ENCODE measurements around the gene PTCSC3. TPM values are rescaled to one million over a fixed set of nuclear protein-coding genes. Genes with fewer than 3 reads are reported as not detected.
A peak's percentile ranks its signal among the peaks of the same experiment; 100 is the strongest.

Gene PTCSC3
- not detected in 2 replicates for total RNA-seq (2014; rRNA removed; shearing (Covaris generic))
- not detected in 2 replicates for polyA plus RNA-seq (2015; cell fraction: cytosol; rRNA removed)
- polyA plus RNA-seq (2015; cell fraction: nucleus; rRNA removed) = not detected in 2 replicates

DNA sequence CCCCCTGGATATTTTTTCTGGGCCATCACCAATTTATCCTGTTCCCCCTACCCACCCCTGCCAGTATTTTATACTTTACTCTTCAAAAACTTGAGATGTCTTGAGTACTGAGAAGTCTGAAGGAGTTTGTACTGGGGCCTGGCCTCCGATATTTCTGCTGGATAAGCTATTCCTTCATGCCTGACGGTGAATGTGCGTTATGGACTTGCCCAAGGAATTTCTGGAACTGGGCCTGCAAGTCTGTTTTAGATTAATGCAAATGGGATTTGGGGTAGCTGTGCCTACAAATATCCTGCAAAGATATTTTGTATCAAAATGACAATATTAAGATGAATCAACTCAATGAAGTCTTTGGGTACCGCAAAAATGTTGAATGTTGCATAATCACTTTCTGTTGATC is at the start of gene PTCSC3:
Gene PTCSC3 (minus strand): TSS at position 199 of the 400 bp plus-strand sequence.
- no peak for DNase-seq (ENCODE audit: low read depth)

DNA sequence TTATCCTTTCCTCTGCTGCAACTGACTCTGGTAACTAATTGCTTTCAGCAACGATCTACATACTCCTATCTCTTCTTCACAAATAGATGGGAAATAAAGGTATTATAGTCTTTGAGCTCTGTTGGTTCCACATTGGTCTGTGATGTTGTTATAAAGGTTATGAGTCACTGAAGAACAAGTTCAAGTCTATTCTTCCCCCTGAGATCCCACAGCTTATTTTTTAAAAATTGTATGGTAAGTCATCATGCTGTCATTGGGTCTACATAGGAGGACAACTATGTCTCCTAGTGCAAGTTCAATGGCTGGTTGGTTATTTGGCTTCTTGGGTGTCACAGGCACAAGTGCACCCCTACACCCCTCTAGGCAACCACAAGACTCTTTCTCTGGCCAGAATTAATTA is 49.6 kb upstream of the PTCSC3 start:
- DNase-seq (ENCODE audit: low read depth) = peak; percentile 27

DNA sequence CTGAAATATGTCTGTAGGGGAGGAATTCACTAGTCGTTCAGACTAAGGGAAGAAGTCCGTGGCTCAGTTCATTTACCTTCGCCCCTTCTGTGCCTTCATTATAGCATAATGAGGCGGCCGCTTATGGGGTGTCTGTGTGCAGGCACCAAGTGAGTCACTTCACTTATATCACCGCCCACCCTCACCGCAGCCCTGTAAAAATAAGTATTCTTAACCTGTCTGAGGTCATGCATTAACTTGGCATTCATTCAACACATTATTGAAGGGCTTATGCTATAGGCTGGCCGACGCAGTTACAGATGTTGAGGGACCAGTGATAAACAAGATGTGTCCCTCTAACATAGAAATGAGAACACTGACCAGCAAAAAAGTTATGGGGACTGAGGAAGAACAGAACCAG is 47.7 kb upstream of the PTCSC3 start:
- DNase-seq (ENCODE audit: low read depth) = no peak

DNA sequence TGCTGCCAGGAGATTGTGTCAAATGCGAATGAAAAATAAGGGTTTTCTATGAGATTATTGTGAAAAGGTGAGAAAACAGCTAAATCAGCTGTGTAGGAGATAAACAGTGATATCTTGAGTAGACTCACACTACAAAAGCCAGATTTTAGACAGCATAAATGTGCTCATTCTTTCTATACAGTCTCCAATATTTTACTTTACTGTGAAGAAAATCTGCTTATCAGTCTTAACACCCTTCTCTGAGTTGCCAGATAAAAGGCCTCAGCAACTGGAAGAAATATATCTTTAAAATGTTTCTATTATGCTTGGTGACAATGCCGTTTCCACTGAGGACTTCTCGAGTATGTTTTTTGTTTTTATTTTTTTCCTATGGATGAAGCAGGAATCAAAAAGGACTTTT is 47.0 kb upstream of the PTCSC3 start:
- DNase-seq (ENCODE audit: low read depth) = no peak

DNA sequence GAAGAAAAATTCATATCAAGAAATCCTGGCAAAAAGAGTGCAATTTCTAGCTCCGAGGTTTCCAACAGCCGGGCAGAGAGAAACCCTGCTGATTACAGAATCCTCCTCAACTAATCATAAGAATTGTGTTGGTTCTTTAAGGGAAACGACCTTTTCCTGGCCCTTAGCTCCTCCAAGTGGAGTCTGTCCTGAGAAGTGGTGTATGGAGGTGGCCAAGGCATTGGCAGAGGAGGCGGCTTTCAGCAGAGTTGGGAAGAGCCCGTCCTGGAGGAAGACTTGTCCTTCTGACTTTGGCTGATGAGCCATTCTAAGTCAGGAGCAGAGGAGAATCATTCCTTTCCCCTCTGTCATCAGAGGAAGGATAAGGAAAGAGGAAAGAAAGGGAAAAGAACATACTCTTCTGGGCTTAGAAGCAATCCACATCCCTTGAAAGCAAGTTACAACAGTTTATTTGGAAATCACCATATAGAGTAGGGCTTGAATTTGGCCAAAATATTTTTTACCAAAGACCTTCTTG is 46.5 kb upstream of the PTCSC3 start:
- DNase-seq (ENCODE audit: low read depth) = no peak

DNA sequence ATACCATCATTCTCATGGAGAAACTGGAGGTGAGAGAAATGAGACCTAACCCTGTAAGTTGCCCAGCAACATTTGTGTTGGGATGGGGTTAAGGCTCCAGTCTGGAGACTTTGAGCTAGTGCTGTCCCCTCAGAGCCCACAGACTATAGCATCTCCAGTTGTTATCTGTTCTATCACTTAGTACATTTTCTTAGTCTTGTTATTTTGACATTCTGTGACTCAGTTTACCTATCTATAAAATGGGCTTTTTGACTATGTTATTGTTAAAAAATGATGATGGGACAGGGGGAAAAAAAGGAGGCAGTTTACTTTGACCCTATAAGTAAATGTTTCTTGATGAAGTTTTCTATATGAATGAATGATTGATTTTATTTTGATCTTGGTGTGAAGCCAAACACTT is 45.8 kb upstream of the PTCSC3 start:
- no peak for DNase-seq (ENCODE audit: low read depth)

DNA sequence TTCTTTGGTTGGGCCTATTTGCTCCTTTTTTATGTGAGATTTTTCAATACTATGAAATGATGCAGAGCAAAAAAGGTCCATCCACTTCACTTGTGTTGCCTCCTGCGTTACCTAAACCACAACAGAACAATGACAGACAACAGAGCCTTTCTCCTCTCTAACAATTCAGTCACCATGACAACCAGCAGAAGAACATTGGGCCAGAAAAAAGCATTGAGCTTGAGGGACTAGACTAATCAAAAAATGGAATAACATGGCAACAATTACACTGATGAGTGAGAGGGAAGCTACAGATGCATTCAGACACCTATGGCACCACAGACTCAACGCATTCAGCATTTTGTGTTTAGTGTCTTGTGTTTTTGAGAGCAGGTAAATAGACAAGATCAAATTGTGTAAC is 44.6 kb upstream of the PTCSC3 start:
- DNase-seq (ENCODE audit: low read depth) = no peak

DNA sequence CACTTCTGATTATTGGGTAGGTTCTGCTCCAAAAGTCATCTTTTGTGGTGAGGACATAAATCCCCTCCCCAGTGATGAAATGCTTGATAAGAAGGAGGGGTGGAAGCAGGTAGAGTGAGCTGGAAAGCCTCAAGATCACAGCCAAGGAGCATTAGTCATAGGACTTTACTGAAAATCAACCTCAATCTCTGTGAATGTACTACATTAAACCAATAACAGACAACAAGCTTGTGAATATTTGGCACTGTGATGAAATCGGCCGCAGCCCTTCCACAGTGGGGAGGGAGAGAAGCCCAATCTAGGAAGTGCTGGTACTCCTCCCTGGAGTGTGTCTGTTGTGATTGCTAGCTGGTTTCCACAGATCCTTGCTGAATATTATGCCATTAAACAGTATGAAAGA is 41.2 kb upstream of the PTCSC3 start:
- peak; percentile 34 for DNase-seq (ENCODE audit: low read depth)

DNA sequence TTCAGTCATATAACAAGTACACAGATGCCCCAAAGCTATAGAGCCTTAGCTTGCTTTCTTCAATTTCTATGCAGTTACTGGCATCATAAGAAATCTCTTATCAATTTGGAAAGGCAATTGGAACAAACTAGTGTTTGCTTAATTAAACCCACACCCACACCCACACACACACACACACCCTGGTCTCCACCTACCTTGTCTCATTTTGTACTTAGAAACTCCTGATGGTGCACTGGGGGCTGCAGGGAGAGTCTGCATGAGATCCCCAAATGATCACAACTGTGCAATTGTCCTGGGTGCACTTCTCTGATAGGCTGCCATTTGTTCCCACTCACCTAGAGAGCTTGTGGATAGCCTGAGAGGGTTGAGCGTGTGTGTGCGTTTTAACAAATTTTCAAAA is 40.5 kb upstream of the PTCSC3 start:
- DNase-seq (ENCODE audit: low read depth) = no peak

DNA sequence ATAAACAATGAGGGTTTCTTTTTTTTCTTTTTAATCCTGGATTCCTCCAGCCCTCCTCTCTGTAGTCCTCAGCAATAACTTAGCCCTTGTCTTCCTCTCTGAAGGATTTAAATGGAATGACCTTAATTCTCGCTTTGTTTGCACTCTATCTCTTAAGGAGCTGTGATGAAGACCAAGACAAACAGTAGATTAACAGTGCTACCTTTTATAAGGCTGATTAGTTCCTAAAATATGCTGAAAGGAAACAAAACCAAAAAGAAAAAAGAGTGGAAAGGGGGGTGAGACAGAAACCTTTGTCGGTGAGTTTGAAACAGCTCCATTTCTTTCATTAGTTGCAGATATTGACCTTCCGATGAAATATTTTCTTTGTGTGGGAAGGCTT is 38.7 kb upstream of the PTCSC3 start:
- no peak for DNase-seq (ENCODE audit: low read depth)

DNA sequence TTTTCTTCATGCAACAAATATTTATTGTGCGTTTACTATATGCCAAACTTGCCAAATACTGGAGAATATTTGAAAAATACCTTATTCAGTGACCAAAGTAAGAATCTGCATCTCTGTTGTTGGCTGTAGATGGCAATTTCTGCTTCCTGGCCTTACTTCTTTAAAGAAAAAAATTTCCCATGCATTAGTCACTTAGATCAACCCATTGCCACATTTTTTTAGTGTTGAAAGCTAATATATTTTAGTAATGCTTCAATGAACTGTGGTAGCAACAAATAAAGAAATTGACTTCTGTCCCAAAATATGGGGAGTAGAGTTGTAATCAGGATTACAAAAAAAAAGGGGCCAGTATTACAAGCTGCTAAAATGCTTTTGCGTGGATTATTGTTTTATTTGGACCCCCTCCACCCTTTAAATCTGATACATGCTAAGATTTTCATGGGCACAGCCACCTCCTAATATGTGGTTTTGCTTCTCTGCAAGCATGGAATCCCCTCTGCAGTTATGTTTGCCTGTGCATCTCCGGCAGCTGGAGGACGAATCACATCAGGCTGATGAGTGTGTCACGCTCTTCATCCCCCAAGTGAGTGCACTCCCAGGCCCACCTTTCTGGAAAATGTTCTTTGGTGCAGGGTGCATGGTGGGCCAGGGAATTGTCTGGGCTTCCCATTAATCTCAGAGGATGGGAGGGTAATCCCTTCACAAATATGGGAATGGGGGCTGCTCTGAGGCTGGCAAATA is 38.1 kb upstream of the PTCSC3 start:
- DNase-seq (ENCODE audit: low read depth) = no peak

DNA sequence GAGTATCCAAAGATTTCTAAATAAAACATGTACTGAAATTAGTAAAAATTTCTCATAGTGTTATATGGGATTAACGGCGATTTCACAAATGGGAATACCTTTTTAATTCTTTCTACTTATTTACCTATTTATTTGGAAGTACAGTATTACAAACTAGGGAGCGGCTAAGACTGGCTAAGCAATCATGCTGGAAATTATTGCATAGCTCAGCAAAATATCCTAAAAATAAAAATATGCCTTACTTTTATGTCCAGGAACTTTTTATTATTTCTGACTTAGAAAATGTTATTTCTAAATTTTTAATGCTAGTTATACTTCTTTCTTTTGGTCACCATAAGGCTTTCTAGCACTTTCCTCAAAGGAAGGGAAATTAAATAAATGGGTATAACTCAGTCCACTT is 36.5 kb upstream of the PTCSC3 start:
- no peak for DNase-seq (ENCODE audit: low read depth)

DNA sequence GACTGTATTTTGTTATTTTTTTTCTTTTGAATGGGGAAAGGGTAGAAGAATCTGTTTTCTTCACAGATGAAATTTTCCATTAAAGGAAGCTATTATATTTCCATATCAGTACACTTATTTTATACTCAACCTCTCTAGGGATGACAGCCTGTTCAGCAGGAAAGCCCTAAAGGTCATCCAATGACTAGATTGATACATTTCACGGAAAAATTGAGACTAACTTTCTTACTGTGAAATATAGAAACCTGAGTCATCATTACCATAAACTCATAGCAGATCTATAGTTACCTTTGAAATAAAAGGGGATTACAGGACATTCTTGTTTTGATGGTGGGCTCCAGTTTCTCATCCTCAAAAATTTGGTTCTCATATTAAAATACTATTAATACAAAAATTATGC is 36.1 kb upstream of the PTCSC3 start:
- no peak for DNase-seq (ENCODE audit: low read depth)

DNA sequence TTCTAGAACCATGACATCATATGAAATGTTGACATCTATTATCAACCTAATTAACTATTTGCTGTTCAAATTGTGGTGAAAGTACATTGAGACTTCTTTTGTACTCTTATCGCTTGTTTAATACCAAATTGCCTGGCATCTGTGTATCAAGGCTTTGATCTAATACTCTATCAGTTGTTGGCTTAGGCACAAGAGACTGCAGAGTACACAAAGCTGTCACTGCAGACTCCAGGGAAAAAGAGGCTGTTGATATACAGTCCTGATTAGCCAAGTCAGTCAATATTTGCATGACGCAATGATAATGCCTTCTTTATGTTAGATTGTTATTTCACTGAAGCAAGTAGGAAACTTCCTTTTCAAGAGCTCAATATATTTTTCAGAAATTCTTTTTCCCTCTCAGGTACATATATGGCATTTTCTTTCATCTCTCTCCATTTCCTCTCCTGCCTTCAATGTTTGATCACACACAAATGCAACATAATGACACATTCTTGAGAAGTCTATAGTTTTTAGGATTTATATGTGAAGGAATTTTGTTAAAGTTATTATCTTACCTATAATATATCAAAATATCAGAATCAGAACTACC is 32.3 kb upstream of the PTCSC3 start:
- DNase-seq (ENCODE audit: low read depth) = no peak

DNA sequence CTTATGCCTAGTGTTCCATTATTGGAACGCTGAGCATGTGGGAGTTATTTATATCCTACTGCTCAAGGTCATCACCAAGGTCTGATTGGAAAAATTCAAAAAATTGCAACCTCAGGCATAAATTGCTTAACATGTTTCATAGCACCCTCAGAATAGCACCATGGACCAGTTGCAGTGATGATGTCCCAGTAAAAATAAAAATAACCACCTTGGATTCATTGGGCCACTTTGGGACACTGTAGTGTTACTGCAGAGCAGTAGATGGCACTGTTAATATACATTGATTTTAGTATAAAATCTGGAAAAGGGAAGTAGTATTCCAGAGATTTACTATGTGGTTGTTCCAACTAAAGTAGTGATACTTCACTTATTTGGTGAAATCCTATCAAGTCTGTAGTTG is 31.0 kb upstream of the PTCSC3 start:
- DNase-seq (ENCODE audit: low read depth) = no peak

DNA sequence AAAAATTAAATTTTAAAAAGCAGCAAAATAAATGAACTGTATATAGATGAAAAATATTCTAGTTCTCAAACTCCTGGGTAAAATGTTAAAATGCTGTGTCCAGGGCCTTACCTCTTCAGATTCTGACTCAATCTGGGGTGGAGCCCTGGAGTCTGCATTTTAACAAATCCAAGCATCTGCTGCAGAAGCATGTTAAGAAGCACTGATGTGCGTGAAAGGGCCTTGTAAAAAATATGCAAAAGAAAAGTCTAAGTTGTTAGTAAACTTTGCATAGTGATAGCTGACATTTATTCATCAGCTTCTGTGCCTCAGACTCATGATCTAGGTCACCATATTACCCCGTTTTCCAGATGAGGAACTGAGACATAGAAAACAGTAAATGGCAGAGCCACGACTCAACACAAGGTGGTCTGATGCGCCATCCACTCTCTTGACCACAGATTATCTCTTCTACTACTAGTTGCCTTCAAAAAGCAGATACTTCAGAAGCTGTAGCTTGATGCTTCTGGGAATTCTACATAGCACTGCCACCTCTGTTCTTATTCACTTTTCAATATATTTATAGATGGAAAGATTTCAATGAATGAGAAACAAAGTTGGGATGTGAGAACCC is 28.0 kb upstream of the PTCSC3 start:
- DNase-seq (ENCODE audit: low read depth) = no peak

DNA sequence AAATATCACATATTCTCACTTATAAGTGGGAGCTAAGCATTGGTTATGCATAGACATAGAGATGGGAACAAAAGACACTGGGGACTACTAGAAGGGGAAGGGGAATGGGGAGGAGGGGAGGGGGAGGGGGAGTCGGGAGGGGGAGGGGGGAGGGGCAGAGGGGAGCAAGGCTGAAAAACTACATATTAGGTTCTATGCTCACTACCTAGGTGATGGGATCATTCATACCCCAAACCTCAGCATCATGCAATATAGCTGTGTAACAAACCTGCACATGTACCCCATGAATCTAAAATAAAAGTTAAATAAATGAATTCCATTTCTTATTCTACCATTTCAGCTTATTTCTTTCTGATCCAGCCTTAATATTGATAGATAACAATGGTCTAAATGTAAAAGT is 21.9 kb upstream of the PTCSC3 start:
- no peak for DNase-seq (ENCODE audit: low read depth)

DNA sequence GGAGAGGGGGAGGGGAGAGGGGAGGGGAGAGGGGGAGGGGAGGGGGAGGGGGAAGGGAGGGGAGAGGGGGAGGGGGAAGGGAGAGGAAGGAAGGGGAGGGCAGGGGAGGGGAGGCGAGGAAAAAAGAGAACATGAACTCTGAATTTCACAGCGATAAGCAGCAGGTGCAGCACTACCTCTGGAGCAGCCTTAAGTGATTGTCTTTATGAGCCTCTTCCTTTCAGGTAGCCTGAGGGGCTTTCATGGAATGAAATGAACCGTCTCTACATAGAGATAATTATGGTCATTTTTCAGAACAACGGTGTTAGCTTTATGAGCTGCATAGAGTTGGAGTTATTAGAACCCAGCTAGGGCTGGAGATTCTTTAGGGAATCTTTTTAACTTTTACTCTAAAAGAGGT is 18.1 kb upstream of the PTCSC3 start:
- DNase-seq (ENCODE audit: low read depth) = no peak

DNA sequence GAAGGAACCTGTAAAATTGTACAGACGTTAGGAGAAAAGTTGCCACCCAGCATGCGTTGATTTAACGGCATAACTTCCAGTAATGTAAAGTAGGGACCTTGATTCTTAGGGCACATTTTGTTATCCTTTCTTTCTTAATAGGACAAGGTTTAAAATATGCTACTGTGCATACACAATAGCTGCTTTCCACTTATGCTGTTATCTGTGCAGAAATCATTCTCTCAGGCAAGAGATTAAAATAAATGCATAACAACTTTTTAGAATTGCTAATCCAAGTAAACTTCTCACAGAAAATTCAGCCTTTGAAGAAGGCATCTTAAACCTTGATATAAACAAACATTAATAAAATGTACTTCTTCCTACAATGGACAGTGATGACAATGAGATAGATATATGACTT is 16.0 kb upstream of the PTCSC3 start:
- no peak for DNase-seq (ENCODE audit: low read depth)

DNA sequence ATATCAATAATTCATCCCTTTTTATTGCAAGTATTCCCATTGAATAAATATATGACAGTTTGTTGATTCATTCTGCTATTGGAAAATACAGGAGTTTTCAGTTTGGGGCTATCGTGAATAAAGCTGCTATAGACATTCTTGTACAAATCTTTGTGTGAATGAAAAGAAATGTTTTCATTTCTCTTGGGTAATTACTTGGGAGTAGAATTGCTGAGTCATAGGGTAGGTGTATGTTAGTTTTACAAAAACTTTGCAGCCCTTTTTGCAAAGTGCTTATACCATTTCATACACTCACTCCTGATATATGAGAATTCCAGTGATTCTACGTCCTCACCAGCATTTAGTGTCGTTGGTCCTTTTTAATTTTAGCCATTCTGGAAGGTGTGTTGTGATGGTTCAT is 6.9 kb upstream of the PTCSC3 start:
- DNase-seq (ENCODE audit: low read depth) = no peak

DNA sequence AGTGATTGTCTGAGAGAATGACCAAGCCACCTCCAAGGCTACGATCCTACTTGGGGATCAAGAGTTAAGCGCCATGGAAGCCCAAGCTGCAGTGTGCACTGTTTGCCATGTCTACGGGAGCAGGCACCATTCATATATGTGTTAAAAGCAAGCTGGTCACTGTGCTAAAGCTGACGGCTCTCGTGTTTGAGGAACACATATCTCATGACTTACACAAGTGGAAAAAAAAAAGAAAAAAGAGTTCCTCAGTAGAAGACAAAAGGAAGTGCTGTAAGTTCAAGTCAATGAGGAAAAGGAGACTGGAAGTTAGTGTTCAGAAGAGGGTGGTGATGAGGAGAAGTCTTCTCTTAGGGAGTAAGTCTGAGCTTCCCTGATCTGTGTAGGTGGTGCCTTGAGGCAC is 4.9 kb upstream of the PTCSC3 start:
- DNase-seq (ENCODE audit: low read depth) = no peak

DNA sequence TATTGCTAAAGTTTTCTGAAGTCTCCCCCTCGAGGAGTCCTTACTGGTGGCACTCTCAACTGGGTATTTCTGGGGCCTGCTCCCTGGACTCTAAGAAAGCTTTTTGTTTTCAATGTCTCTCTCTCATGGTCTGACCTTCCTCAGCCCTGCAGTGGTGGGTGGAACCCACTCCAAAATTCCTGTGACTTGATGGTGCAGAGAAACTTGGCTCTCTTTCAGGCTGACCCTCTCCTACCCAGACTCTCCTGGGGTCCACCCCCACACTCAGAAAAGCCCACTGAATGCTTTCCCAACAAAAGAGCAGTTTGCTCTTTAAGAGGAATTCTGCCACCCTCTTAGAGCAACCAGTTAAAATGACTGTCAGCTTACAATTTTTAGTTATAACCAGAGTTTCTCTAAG is 967 bp upstream of the PTCSC3 start:
- DNase-seq (ENCODE audit: low read depth) = no peak
